HCT116 (cell line): ENCODE data around the gene NPB. TPM values are rescaled to one million over a fixed set of nuclear protein-coding genes. Genes with fewer than 3 reads are reported as not detected.
A peak's percentile ranks its signal among the peaks of the same experiment; 100 is the strongest.

Experiments
- ATAC-seq: fragments of 200-7000 bp; cut with Tn5 transposase; 2 replicates; pipeline ENCODE4 v1.9.1; 2020; ENCODE audit warnings: mild to moderate bottlenecking, moderate library complexity
- BruUV-seq: library from RNA; stranded (reverse); fragments of 400-500 nt; replicated peaks from 2 replicates; lab custom pipeline; 2021; lab: Mats Ljungman, UMichigan
- CTCF ChIA-PET: fragments of 300-600 bp; sonication (Branson Sonifier 250); formaldehyde crosslinking; loops from one replicate; lab custom pipeline; 2021; ENCODE audit warnings: antibody characterized with exemption; lab: Charles Lee
- POLR2A ChIA-PET: fragments of 300-600, 350-600 bp; sonication (Branson Sonifier 250); formaldehyde crosslinking; loops from one replicate; lab custom pipeline; 2021; ENCODE audit warnings: antibody characterized with exemption; lab: Charles Lee
- RAD21 ChIA-PET, 2 experiments: fragments of 300-600 bp; sonication (Branson Sonifier 250); formaldehyde crosslinking; loops; one replicate each; lab custom pipeline; 2023; ENCODE audit warnings: low total read pairs in 2 of 2; ENCODE audit not compliant: uncharacterized antibody in 2 of 2, unreplicated experiment in 2 of 2, low non-redundant PET in 1 of 2; lab: Charles Lee
- DNase-seq: peaks from one replicate; pipeline ENCODE4 v3.0.0-alpha.2; 2010; ENCODE audit warnings: low read depth, low spot score
- H2AFZ ChIP-seq: fragments of 200-600 bp; shearing (Covaris generic), sonication (generic); 2 replicates; pipeline ENCODE4 v1.6.1; 2017; ENCODE audit warnings: low read depth, mixed run types, mixed read lengths, antibody characterized with exemption, low read length; ENCODE audit not compliant: poor library complexity, severe bottlenecking
- H3K27ac ChIP-seq: 2 replicates; pipeline ENCODE4 v1.5.1; 2012; ENCODE audit warnings: low read depth, low read length
- H3K27me3 ChIP-seq: fragments of 200-600 bp; sonication (generic); 2 replicates; pipeline ENCODE4 v1.6.1; 2016; ENCODE audit warnings: mixed run types, low read length, mixed read lengths; ENCODE audit not compliant: insufficient read depth
- H3K36me3 ChIP-seq, 2 experiments: fragments of 200-500 bp in 1 of 2; fragments of 200-600 bp in 1 of 2; sonication (Bioruptor generic) in 1 of 2; sonication (generic) in 1 of 2; 2 replicates each; pipeline versions ENCODE4 v1.5.1 to v1.6.1; 2014 to 2016; ENCODE audit warnings: low read length in 2 of 2, inconsistent platforms in 1 of 2, mixed read lengths in 1 of 2, mixed run types in 1 of 2; ENCODE audit not compliant: insufficient read depth in 2 of 2, control insufficient read depth in 1 of 2
- H3K4me1 ChIP-seq, 2 experiments: fragments of 200-600 bp in 1 of 2; sonication (generic) in 1 of 2; 2 replicates each; pipeline versions ENCODE4 v1.5.1 to v1.6.1; 2012 to 2017; ENCODE audit warnings: low read length in 2 of 2, inconsistent platforms in 1 of 2, mild to moderate bottlenecking in 1 of 2, mixed read lengths in 1 of 2, mixed run types in 1 of 2, moderate library complexity in 1 of 2; ENCODE audit not compliant: insufficient read depth in 2 of 2, control insufficient read depth in 1 of 2
- H3K4me2 ChIP-seq: fragments of 200-600 bp; sonication (generic); 2 replicates; pipeline ENCODE4 v1.6.1; 2017; ENCODE audit warnings: mixed run types, low read length, mixed read lengths
- H3K4me3 ChIP-seq, 2 experiments: fragments of 200-600 bp in 1 of 2; sonication (generic) in 1 of 2; replicated peaks in 1 of 2; 2 replicates each; pipeline ENCODE4 v1.5.1; 2011 to 2016; ENCODE audit warnings: low read length in 2 of 2, control low read depth in 1 of 2, low read depth in 1 of 2, mild to moderate bottlenecking in 1 of 2, mixed read lengths in 1 of 2, mixed run types in 1 of 2
- H3K79me2 ChIP-seq: fragments of 200-600 bp; sonication (generic); 2 replicates; pipeline ENCODE4 v1.6.1; 2017; ENCODE audit warnings: mild to moderate bottlenecking, mixed run types, low read length, moderate library complexity, mixed read lengths; ENCODE audit not compliant: insufficient read depth
- H3K9ac ChIP-seq: fragments of 200-600 bp; sonication (generic); 2 replicates; pipeline ENCODE4 v1.6.1; 2016; ENCODE audit warnings: low read length, mixed read lengths
- H3K9me2 ChIP-seq: fragments of 200-600 bp; sonication (generic), shearing (Covaris generic); 2 replicates; pipeline ENCODE4 v1.6.1; 2017; ENCODE audit warnings: mixed run types, mild to moderate bottlenecking, moderate library complexity; ENCODE audit not compliant: insufficient read depth
- H3K9me3 ChIP-seq, 2 experiments: fragments of 200-500 bp in 1 of 2; fragments of 200-600 bp in 1 of 2; sonication (Bioruptor generic) in 1 of 2; sonication (generic) in 1 of 2; 2 replicates each; pipeline ENCODE4 v1.6.1; 2014 to 2017; ENCODE audit warnings: low read length in 2 of 2, mixed read lengths in 2 of 2, inconsistent platforms in 1 of 2, low read depth in 1 of 2, mild to moderate bottlenecking in 1 of 2, mixed run types in 1 of 2, moderate library complexity in 1 of 2; ENCODE audit not compliant: control insufficient read depth in 1 of 2, insufficient read depth in 1 of 2
- H4K20me1 ChIP-seq: fragments of 200-600 bp; sonication (generic), shearing (Covaris generic); 2 replicates; pipeline ENCODE4 v1.6.1; 2017; ENCODE audit warnings: mixed run types, mild to moderate bottlenecking, moderate library complexity; ENCODE audit not compliant: insufficient read depth
- EZH2phosphoT487 ChIP-seq: fragments of 200-600 bp; IDR thresholded peaks from 2 replicates; pipeline ENCODE4 v1.6.1; 2018; ENCODE audit warnings: antibody characterized with exemption, borderline replicate concordance
- RAD21 ChIP-seq: IDR thresholded peaks from 2 replicates; pipeline ENCODE4 v1.6.1; 2012; ENCODE audit warnings: low read depth, mild to moderate bottlenecking
- ZNF274 ChIP-seq: fragments of 200-500 bp; sonication (Bioruptor generic); IDR thresholded peaks from 2 replicates; pipeline ENCODE4 v1.6.1; 2014; ENCODE audit warnings: mild to moderate bottlenecking, low read depth, low read length, inconsistent platforms
- intact Hi-C: fragments of 100-400 bp; cut with micrococcal nuclease; formaldehyde crosslinking; loops from 2 replicates; pipeline ENCODE4 v1.10.0; 2022
- total RNA-seq: library from RNA; stranded (reverse); gene quantifications from one replicate; pipeline ENCODE4 v1.2.1, GENCODE V29; 2021; ENCODE audit not compliant: unreplicated experiment
- TF ChIP-seq, protein P1 (sequence below), 3 experiments: fragments of 200-600 bp in 1 of 3; sonication (generic) in 1 of 3; IDR thresholded peaks in 2 of 3; conservative IDR thresholded peaks in 1 of 3; 2 replicates each; pipeline ENCODE4 v1.5.1; 2012 to 2017; ENCODE audit warnings: low read depth in 2 of 3, low read length in 2 of 3, antibody characterized with exemption in 1 of 3, borderline replicate concordance in 1 of 3, control low read depth in 1 of 3, mild to moderate bottlenecking in 1 of 3, mixed read lengths in 1 of 3, mixed run types in 1 of 3, moderate library complexity in 1 of 3; ENCODE audit not compliant: insufficient read depth in 1 of 3

NPB gene
- total RNA-seq, 1 experiment from 2014 or later, result 1.2 TPM

DNA sequence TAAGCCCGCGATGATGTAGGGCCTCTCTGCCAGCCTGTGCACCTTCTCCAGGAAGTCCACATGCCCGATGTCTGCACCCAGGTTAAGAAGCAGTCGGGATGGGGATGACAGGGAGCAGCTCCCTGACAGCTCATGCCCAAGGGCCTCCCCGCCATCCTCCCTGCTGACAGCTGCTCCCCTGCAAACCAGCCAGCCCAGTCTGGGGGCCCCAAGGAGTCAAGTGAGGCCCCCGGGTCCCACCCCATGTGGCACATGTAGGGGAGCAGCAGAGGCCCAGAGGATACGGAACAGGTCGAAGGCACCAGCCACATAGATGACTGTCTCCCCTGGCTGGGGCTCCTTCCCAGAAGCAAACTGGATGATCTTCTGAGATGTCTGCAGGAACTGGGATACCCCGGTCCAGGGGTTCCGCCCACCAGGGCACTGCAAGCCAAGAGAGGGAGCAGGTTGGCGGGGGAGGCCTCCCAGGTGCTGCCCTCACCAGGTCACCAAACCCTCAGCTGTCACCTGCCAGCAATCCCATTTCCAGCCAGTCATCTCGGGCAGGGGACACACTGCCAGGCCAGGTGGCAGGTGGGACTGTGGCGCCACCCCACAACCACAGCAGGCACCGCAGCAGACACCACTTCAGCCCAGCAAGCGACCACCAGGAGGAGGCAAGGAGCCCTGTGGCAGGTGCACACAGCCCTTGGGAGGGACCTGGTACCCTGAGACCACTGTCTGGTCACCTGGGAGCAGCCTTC is 4.6 kb downstream of the NPB start:
- intact Hi-C loops, result no loop called here
- H2AFZ ChIP-seq, result no peak overlapping the region
- peak; percentile 37 for ATAC-seq
- peaks cover 8% of the 10 kb centered on the region; the same call in 1 of the 2 replicates for H3K79me2 ChIP-seq
- H3K9me2 ChIP-seq, result no peaks in the 10 kb centered on the region
- no peak for DNase-seq
- no peak overlapping the region for H3K9ac ChIP-seq
- ChIA-PET POLR2A (no interaction called here), RAD21 (no interaction called here), CTCF (no interaction called here)
- no peaks in the 10 kb centered on the region for H3K27me3 ChIP-seq
- no peak overlapping the region for H3K4me2 ChIP-seq
- peaks cover 0 to 13% of the 10 kb centered on the region in 2 experiments; a peak in 2 of 4 replicates for H3K36me3 ChIP-seq
- no peak overlapping the region for H3K4me3 ChIP-seq
- H4K20me1 ChIP-seq, result no peaks in the 10 kb centered on the region
- no peaks in the 10 kb centered on the region for H3K9me3 ChIP-seq
- no peak overlapping the region for H3K27ac ChIP-seq
- TF ChIP-seq ZNF274, result no peak
- TF ChIP-seq, protein P1, sequence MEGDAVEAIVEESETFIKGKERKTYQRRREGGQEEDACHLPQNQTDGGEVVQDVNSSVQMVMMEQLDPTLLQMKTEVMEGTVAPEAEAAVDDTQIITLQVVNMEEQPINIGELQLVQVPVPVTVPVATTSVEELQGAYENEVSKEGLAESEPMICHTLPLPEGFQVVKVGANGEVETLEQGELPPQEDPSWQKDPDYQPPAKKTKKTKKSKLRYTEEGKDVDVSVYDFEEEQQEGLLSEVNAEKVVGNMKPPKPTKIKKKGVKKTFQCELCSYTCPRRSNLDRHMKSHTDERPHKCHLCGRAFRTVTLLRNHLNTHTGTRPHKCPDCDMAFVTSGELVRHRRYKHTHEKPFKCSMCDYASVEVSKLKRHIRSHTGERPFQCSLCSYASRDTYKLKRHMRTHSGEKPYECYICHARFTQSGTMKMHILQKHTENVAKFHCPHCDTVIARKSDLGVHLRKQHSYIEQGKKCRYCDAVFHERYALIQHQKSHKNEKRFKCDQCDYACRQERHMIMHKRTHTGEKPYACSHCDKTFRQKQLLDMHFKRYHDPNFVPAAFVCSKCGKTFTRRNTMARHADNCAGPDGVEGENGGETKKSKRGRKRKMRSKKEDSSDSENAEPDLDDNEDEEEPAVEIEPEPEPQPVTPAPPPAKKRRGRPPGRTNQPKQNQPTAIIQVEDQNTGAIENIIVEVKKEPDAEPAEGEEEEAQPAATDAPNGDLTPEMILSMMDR (IDR thresholded peaks at IDR 0.05 in 2 of 3, conservative IDR thresholded peaks at IDR 0.05 in 1 of 3; ENCODE audit: borderline replicate concordance in 1 of 3, insufficient read depth in 1 of 3, low read depth in 2 of 3, low read length in 2 of 3), result peak; percentile 71 to 99 (median 79)
- peak; percentile 92 for TF ChIP-seq RAD21
- no peak for TF ChIP-seq EZH2phosphoT487
- BruUV-seq, result no TSS peak
- H3K4me1 ChIP-seq, result peaks cover 8 to 26% of the 10 kb centered on the region in 2 experiments
